SU-DHL-6 (cell line): Measurements from ENCODE around the gene NINJ2.

ENCODE experiments used
- H2AFZ ChIP-seq: fragments of 200-600 bp; sonication (generic); 2 replicates; pipeline ENCODE4 v1.6.1; 2014; ENCODE audit warnings: low read depth, mild to moderate bottlenecking, moderate library complexity, mixed read lengths, antibody characterized with exemption, low read length; ENCODE audit not compliant: severe bottlenecking
- H3F3A ChIP-seq: fragments of 200-600 bp; shearing (Covaris generic); 2 replicates; pipeline ENCODE4 v1.6.0; 2016; ENCODE audit warnings: antibody characterized with exemption, mild to moderate bottlenecking; ENCODE audit not compliant: insufficient read depth
- H3K27ac ChIP-seq: fragments of 200-600 bp; sonication (generic); 2 replicates; pipeline ENCODE4 v1.5.1; 2016; ENCODE audit warnings: low read depth, mild to moderate bottlenecking, low read length, moderate library complexity, mixed read lengths
- H3K27me3 ChIP-seq: fragments of 200-600 bp; sonication (generic), shearing (Covaris generic); 2 replicates; pipeline ENCODE4 v1.6.0; 2014; ENCODE audit warnings: mild to moderate bottlenecking, low read length
- H3K36me3 ChIP-seq: fragments of 200-600 bp; sonication (generic); 2 replicates; pipeline ENCODE4 v1.6.1; 2014; ENCODE audit warnings: mild to moderate bottlenecking, low read length, mixed read lengths
- H3K4me2 ChIP-seq: fragments of 300-600, 200-600 bp; shearing (Covaris generic), sonication (generic); 2 replicates; pipeline ENCODE4 v1.6.0; 2014; ENCODE audit warnings: low read length, low read depth, mild to moderate bottlenecking; ENCODE audit not compliant: poor library complexity, severe bottlenecking
- H3K4me3 ChIP-seq: fragments of 200-600 bp; sonication (generic); 2 replicates; pipeline ENCODE4 v1.5.1; 2014; ENCODE audit warnings: antibody characterized with exemption, low read length, mild to moderate bottlenecking, mixed read lengths; ENCODE audit not compliant: insufficient read depth, poor library complexity, severe bottlenecking
- H3K79me2 ChIP-seq: fragments of 200-600 bp; sonication (generic); 2 replicates; pipeline ENCODE4 v1.6.1; 2014; ENCODE audit warnings: mild to moderate bottlenecking, low read length, moderate library complexity; ENCODE audit not compliant: insufficient read depth
- H3K9ac ChIP-seq: fragments of 200-600 bp; sonication (generic); 2 replicates; pipeline ENCODE4 v1.7.0; 2014; ENCODE audit warnings: mild to moderate bottlenecking, low read length
- H3K9me2 ChIP-seq: fragments of 200-600 bp; sonication (generic); replicated peaks from 2 replicates; pipeline ENCODE4 v1.6.1; 2014; ENCODE audit warnings: low read length; ENCODE audit not compliant: insufficient read depth
- H3K9me3 ChIP-seq: fragments of 200-600 bp; sonication (generic); 2 replicates; pipeline ENCODE4 v1.6.1; 2014; ENCODE audit warnings: low read length, mixed read lengths; ENCODE audit not compliant: insufficient read depth
- H4K20me1 ChIP-seq: fragments of 200-600 bp; sonication (generic); 2 replicates; pipeline ENCODE4 v1.6.1; 2014; ENCODE audit warnings: low read depth, mild to moderate bottlenecking, antibody characterized with exemption, low read length, moderate library complexity, mixed read lengths
- EZH2phosphoT487 ChIP-seq: fragments of 200-600 bp; sonication (generic), shearing (Covaris generic); conservative IDR thresholded peaks from 2 replicates; pipeline ENCODE4 v1.6.1; 2018; ENCODE audit warnings: mild to moderate bottlenecking, antibody characterized with exemption, low read length, moderate library complexity, mixed read lengths
- TF ChIP-seq, protein P1 (sequence below): fragments of 200-600 bp; sonication (generic); IDR thresholded peaks from one replicate; pipeline ENCODE4 v1.5.1; 2017; ENCODE audit warnings: antibody characterized with exemption, mild to moderate bottlenecking, low read length, moderate library complexity; ENCODE audit not compliant: insufficient read depth, poor library complexity, severe bottlenecking

NINJ2 gene

DNA sequence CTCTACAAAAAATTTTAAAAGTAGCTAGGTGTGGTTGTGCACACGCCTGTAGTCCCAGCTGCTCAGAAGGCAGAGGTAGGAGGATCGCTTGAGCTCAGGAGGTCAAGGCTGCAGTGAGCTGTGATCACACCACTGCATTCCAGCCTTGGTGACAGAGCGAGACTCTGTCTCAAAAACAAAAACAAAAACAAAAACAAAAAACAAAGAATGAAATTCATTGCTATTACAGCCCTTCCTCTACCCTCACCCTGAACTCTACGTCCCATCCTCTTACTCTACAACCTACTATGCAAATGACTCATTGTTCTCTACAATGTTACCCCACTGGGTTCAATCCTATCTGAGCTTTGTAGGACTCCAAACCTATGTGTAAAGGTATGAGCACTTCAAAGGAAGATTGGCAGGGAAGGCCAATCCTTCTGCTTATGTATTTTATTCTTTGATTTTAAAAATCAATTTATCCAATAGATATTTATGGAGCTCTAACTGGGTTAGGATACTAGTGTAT is 39.3 kb downstream of the NINJ2 start:
- no peaks in the 10 kb centered on the region for H3K36me3 ChIP-seq
- no peak overlapping the region for H3K27ac ChIP-seq
- no peaks in the 10 kb centered on the region for H3K27me3 ChIP-seq
- no peak overlapping the region for H3K4me2 ChIP-seq
- H3K9ac ChIP-seq = no peak overlapping the region
- H3K9me3 ChIP-seq = no peaks in the 10 kb centered on the region
- no peaks in the 10 kb centered on the region for H3F3A ChIP-seq
- H2AFZ ChIP-seq = no peak overlapping the region
- H4K20me1 ChIP-seq = no peaks in the 10 kb centered on the region
- no peak for TF ChIP-seq EZH2phosphoT487
- TF ChIP-seq, protein P1, sequence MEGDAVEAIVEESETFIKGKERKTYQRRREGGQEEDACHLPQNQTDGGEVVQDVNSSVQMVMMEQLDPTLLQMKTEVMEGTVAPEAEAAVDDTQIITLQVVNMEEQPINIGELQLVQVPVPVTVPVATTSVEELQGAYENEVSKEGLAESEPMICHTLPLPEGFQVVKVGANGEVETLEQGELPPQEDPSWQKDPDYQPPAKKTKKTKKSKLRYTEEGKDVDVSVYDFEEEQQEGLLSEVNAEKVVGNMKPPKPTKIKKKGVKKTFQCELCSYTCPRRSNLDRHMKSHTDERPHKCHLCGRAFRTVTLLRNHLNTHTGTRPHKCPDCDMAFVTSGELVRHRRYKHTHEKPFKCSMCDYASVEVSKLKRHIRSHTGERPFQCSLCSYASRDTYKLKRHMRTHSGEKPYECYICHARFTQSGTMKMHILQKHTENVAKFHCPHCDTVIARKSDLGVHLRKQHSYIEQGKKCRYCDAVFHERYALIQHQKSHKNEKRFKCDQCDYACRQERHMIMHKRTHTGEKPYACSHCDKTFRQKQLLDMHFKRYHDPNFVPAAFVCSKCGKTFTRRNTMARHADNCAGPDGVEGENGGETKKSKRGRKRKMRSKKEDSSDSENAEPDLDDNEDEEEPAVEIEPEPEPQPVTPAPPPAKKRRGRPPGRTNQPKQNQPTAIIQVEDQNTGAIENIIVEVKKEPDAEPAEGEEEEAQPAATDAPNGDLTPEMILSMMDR = no peak
- H3K9me2 ChIP-seq = no peaks in the 10 kb centered on the region
- H3K79me2 ChIP-seq = no peaks in the 10 kb centered on the region
- no peak overlapping the region for H3K4me3 ChIP-seq

DNA sequence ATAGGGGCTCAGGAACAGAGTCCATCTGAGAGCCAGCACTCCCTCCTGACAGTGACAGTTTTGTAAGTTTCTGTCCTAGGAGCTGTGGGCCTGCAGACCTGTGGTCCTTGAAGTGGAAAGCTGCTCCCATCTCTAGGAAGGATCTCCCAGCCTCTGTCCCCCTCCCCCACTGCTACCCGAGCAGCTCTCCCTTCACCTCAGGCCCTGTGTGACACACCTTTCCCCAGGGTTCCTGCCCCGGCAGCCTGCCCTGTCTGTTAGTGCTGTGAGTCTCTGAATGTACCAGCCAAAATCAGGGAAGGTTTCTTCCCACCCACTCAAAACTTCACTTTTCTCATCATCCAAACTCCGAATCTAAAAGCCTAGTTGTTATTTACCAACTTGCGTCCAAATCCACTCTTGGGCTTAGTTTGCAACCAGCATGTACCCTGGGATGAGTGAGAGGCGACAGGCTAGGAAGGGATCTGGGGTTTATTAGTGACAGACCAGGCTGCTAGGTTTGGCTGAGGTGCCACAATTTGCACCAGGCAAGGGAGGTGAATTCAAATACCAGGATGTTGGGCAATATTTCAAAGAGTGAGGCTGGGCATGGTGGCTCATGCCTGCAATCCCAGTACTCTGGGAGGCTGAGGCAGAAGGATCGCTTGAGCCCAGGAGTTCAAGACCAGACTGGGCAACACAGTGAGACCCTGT is 39.9 kb downstream of the NINJ2 start:
- Histone ChIP-seq H3K27ac (no peak overlapping the region), H3K4me2 (no peak overlapping the region)
- TF ChIP-seq, protein P1 = no peak
- no peak for TF ChIP-seq EZH2phosphoT487

DNA sequence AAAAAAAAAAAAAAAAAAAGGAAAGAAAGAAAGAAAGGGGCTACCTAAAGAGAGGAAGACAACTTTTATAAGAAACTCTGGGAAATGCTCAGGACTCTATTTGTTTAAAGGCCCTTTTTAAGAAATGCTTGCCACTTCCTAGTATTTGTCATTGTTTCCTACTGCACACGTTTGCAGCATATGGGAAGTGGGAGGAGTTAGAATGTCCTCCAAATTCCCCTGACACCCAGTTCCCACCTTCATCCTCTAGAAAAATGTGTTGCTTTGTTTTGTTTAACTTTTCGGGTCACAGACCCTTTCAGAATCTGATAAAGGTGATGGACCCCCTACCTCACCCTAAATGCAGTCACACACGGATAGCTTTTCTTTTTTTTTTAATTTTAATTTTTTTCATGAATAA is 40.8 kb downstream of the NINJ2 start:
- no peak overlapping the region for H3K4me2 ChIP-seq

More for the DNA sequence above, 39.9 kb downstream of the NINJ2 start:
- Histone ChIP-seq H3K9me3 (no peaks in the 10 kb centered on the region), H3K36me3 (no peaks in the 10 kb centered on the region), H3F3A (no peaks in the 10 kb centered on the region), H3K79me2 (no peaks in the 10 kb centered on the region), H3K9ac (no peak overlapping the region), H3K9me2 (no peaks in the 10 kb centered on the region), H3K27me3 (no peaks in the 10 kb centered on the region), H4K20me1 (no peaks in the 10 kb centered on the region), H2AFZ (no peak overlapping the region), H3K4me3 (no peak overlapping the region)

More for the DNA sequence above, 40.8 kb downstream of the NINJ2 start:
- H3F3A ChIP-seq = no peaks in the 10 kb centered on the region
- TF ChIP-seq, protein P1 = no peak
- TF ChIP-seq EZH2phosphoT487 = no peak
- no peaks in the 10 kb centered on the region for H3K9me2 ChIP-seq
- no peak overlapping the region for H3K27ac ChIP-seq
- no peaks in the 10 kb centered on the region for H3K36me3 ChIP-seq
- no peaks in the 10 kb centered on the region for H3K79me2 ChIP-seq
- no peak overlapping the region for H3K9ac ChIP-seq
- H2AFZ ChIP-seq = no peak overlapping the region
- no peak overlapping the region for H3K4me3 ChIP-seq
- 0 out of 2 replicates have a peak, but pooled peaks cover 4% of the 10 kb centered on the region for H3K27me3 ChIP-seq
- no peaks in the 10 kb centered on the region for H3K9me3 ChIP-seq
- H4K20me1 ChIP-seq = no peaks in the 10 kb centered on the region
